ENCODE results near the gene NCR3LG1.

Gene NCR3LG1, protein sequence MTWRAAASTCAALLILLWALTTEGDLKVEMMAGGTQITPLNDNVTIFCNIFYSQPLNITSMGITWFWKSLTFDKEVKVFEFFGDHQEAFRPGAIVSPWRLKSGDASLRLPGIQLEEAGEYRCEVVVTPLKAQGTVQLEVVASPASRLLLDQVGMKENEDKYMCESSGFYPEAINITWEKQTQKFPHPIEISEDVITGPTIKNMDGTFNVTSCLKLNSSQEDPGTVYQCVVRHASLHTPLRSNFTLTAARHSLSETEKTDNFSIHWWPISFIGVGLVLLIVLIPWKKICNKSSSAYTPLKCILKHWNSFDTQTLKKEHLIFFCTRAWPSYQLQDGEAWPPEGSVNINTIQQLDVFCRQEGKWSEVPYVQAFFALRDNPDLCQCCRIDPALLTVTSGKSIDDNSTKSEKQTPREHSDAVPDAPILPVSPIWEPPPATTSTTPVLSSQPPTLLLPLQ

DNA sequence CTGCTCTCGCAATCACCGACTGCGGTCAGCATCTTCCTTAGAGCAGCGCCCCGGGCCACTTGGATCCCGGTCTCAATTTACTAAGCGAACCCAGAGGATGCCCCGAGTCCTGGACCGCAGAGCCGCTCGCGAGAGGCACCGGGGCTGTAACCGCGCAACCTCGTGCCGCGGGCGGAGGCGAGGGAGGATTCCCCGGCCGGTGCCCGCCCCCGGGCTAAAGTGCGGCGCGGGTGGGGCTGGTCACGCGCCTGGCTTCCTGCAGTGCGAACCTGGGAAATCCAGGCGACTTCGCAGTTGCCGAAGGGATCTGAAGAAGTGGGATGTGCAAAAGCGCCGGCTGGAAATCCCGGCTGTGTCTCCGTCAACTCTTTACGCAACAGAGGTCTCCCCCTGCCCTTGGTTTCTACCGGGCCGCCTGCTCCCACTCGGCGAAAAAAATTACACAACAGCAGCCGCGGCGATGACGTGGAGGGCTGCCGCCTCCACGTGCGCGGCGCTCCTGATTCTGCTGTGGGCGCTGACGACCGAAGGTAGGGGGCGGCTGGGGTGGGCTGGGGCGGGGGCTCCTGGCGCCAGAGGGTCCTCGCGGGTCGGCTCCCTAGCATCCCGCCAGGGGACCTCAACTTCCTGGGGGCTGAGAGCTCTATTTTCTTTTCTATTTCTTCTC lies at the start of gene NCR3LG1:
Gene NCR3LG1, plus strand, starts transcription at position 291 of the 667 bp plus-strand sequence. Its CDS starts 170 bp downstream, at position 461.
- Histone ChIP-seq H3K9me2 (ENCODE audit: low read depth, low read length) (no peaks in the 10 kb centered on the region), H2AFZ (ENCODE audit: low read length) (no peak within 1 kb of the TSS; the same call in 1 of the 2 replicates), H3K9ac (ENCODE audit: low read length) (peak within 1 kb of the TSS; percentile 83), H3K4me3 (ENCODE audit: low read depth, low read length, poor library complexity, severe bottlenecking) (peak within 1 kb of the TSS; percentile 76), H3K27ac (ENCODE audit: low read depth, low read length, poor library complexity, severe bottlenecking) (peak within 1 kb of the TSS; percentile 94), H3K36me3 (ENCODE audit: insufficient read depth, low read length) (peaks cover 17% of the 10 kb centered on the region), H3K4me2 (ENCODE audit: low read length) (peak within 1 kb of the TSS; percentile 92), H3K4me1 (ENCODE audit: insufficient read depth, low read length, severe bottlenecking) (peaks cover 31% of the 10 kb centered on the region), H3K9me3 (ENCODE audit: low read length) (no peaks in the 10 kb centered on the region), H3K79me2 (ENCODE audit: insufficient read depth, low read length) (peaks cover 10% of the 10 kb centered on the region), H3K27me3 (ENCODE audit: insufficient read depth, low read length) (no peaks in the 10 kb centered on the region), H4K20me1 (ENCODE audit: insufficient read depth, low read length) (no peaks in the 10 kb centered on the region), H3F3A (ENCODE audit: insufficient read depth, low read length) (peaks cover 11% of the 10 kb centered on the region; the same call in 1 of the 2 replicates)
- TF ChIP-seq CTCF (IDR thresholded peaks at IDR 0.05; ENCODE audit: low read length) = no peak
- no peak for TF ChIP-seq EZH2 (IDR thresholded peaks at IDR 0.05; ENCODE audit: borderline replicate concordance, low read length)

DNA sequence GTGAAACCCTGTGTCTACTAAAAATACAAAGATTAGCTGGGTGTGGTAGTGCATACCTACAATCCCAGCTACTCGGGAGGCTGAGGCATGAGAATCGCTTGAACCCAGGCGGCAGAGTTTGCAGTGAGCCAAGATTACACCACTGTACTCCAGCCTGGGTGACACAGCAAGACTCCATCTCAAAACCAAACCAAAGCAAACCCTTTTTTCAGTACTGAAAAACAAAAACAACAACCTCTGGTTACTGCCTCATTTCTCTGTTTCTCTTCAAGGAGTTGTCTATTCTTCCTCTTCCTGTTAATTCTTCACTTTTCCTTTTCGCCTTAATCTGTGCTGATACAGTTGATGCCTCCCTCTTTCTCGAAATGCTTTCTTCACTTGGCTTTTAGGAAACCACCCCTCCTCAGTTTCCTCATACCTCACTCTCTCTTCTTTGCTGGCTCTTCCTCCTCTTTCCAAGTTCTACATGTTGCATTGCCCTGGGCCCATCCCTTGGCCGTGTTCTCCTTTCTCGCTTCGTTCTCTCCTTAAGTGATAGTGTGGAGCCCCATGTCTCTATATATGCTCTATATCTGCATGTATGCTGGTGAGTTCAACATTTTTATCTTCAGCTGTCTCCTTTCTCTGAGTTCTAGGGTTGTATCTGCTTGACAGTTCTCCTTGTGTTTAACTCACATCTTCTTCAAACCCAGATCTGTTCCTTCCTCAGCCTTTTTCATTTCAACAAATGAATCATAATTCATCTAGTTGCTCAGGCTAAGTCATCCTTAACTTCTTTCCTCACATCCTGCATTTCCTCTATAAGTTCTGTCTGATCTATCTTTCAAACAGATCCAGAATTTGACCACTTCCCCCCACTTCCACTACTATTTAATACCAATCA lies 38.0 kb upstream of the NCR3LG1 start:
- Histone ChIP-seq H3K36me3 (ENCODE audit: insufficient read depth, low read length) (peaks cover 67% of the 10 kb centered on the region), H3K4me3 (ENCODE audit: low read depth, low read length, poor library complexity, severe bottlenecking) (no peak overlapping the region), H2AFZ (ENCODE audit: low read length) (no peak overlapping the region), H3K9me2 (ENCODE audit: low read depth, low read length) (no peaks in the 10 kb centered on the region), H3K27ac (ENCODE audit: low read depth, low read length, poor library complexity, severe bottlenecking) (no peak overlapping the region), H3K4me1 (ENCODE audit: insufficient read depth, low read length, severe bottlenecking) (no peaks in the 10 kb centered on the region), H3F3A (ENCODE audit: insufficient read depth, low read length) (no peaks in the 10 kb centered on the region), H3K27me3 (ENCODE audit: insufficient read depth, low read length) (no peaks in the 10 kb centered on the region), H3K9ac (ENCODE audit: low read length) (no peak overlapping the region), H3K9me3 (ENCODE audit: low read length) (no peaks in the 10 kb centered on the region), H3K79me2 (ENCODE audit: insufficient read depth, low read length) (no peaks in the 10 kb centered on the region), H4K20me1 (ENCODE audit: insufficient read depth, low read length) (no peaks in the 10 kb centered on the region), H3K4me2 (ENCODE audit: low read length) (no peak overlapping the region)
- TF ChIP-seq CTCF (IDR thresholded peaks at IDR 0.05; ENCODE audit: low read length) (no peak), EZH2 (IDR thresholded peaks at IDR 0.05; ENCODE audit: borderline replicate concordance, low read length) (no peak)

DNA sequence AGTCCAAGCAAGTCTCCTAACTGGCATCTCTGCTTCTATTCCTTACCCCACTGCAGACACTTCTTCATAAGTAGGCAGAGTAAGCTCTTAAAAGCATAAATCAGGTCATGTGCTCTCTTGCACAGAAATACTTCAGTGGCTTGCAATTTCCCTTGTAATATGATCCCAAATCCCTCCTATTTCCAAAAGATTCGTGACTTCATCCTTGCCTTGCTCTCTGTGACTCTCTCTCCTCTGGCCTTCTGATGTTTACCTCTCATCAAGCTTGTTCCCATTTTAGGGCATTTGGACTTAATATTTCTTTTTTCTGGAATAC lies 37.4 kb upstream of the NCR3LG1 start:
- Histone ChIP-seq H2AFZ (ENCODE audit: low read length) (no peak overlapping the region), H3K4me3 (ENCODE audit: low read depth, low read length, poor library complexity, severe bottlenecking) (no peak overlapping the region), H3K4me2 (ENCODE audit: low read length) (no peak overlapping the region), H3K36me3 (ENCODE audit: insufficient read depth, low read length) (peaks cover 69% of the 10 kb centered on the region), H3K9me3 (ENCODE audit: low read length) (no peaks in the 10 kb centered on the region), H3K27ac (ENCODE audit: low read depth, low read length, poor library complexity, severe bottlenecking) (no peak overlapping the region), H3K4me1 (ENCODE audit: insufficient read depth, low read length, severe bottlenecking) (no peaks in the 10 kb centered on the region), H3K9ac (ENCODE audit: low read length) (no peak overlapping the region), H3F3A (ENCODE audit: insufficient read depth, low read length) (no peaks in the 10 kb centered on the region), H3K9me2 (ENCODE audit: low read depth, low read length) (no peaks in the 10 kb centered on the region), H3K27me3 (ENCODE audit: insufficient read depth, low read length) (no peaks in the 10 kb centered on the region), H4K20me1 (ENCODE audit: insufficient read depth, low read length) (no peaks in the 10 kb centered on the region), H3K79me2 (ENCODE audit: insufficient read depth, low read length) (no peaks in the 10 kb centered on the region)
- TF ChIP-seq CTCF (IDR thresholded peaks at IDR 0.05; ENCODE audit: low read length) = no peak
- TF ChIP-seq EZH2 (IDR thresholded peaks at IDR 0.05; ENCODE audit: borderline replicate concordance, low read length) = no peak

Measured in OCI-LY1 (cell line).